Ureter (tissue), 1 donor: ENCODE results near the gene NKAIN1. TPM values are rescaled to one million over a fixed set of nuclear protein-coding genes. Genes with fewer than 3 reads are reported as not detected.

Experiments used
- DNase-seq: peaks from one replicate; pipeline ENCODE4 v3.0.0-alpha.2; 2020; ENCODE audit warnings: low spot score
- total RNA-seq: library from RNA; stranded (reverse); gene quantifications from one replicate; pipeline ENCODE4 v1.2.4, GENCODE V29; 2023
- donor health status: DM: yes; HTN: yes; CAD: no.

NKAIN1 gene
- total RNA-seq, 1 donor from 2014 or later, result not detected

GRCh38 chr1:31234123-31234708 is 5.5 kb downstream of the NKAIN1 start:
- DNase-seq, result no peak

GRCh38 chr1:31232689-31233088 is 7.0 kb downstream of the NKAIN1 start:
- no peak for DNase-seq

DNA sequence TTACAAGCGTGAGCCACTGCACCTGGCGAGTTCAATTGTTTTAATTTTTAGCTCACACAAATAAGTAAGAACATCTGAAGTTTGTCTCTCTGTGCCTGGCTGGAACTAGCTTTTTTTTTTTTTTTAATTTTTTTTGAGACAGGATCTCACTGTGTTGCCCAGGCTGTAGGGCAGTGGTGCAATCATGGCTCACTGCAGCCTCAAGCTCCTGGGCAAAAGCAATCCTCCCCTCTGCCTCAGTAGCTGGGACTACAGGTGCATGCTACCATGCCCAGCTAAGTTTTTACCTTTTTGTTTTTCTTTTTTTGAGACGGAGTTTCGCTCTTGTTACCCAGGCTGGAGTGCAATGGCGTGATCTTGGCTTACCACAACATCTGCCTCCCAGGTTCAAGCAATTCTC is 7.9 kb downstream of the NKAIN1 start:
- no peak for DNase-seq

- no peak for DNase-seq
Measured at GRCh38 chr1:31230378-31230777, 9.3 kb downstream of the NKAIN1 start.

DNA sequence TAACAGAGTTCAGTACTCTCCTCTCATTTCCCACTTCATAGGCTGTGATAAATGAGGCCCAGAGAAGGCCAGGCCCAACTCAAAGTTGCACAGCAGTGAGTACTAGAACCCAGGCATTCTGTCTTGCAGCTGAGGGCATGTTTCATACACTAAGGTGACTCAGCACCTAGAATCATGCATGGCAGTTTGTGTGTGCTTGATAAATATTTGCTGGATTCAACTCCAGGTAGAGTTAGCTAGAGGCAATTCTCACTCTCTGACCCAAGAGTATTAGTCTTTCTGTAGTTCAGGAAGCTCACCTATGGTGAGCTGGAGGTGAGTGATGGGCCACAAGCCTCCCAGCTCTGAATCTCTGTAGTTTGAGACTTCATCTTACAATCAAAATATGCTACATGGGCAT is 10.7 kb downstream of the NKAIN1 start:
- no peak for DNase-seq

- DNase-seq, result no peak
Measured at GRCh38 chr1:31227891-31228568, 11.7 kb downstream of the NKAIN1 start.

GRCh38 chr1:31224068-31224467 is 15.6 kb downstream of the NKAIN1 start:
- DNase-seq, result no peak

GRCh38 chr1:31222176-31222575 is 17.5 kb downstream of the NKAIN1 start:
- DNase-seq, result no peak

GRCh38 chr1:31221072-31221471 is 18.6 kb downstream of the NKAIN1 start:
- DNase-seq, result no peak

- no peak for DNase-seq
Measured at GRCh38 chr1:31219489-31219888, 20.2 kb downstream of the NKAIN1 start.

DNA sequence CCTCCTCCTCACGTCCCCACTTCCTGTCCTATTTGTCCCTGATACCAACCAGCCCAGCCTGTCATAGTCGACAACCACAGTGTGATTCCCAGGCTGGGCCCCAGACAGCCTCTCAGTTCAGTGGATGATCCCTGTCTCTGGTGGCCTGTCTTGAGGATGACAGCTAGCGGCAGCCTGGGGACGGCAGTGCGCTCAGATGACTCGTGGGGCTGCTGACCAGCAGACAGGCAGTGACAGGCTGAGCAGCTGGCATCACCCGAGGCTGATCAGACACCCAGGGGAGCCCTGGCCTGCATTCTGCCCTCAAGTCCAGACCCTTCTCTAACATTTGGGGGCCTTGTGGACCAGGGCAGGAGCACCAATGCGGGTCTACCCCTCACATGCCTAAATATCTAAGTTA is 21.0 kb downstream of the NKAIN1 start:
- no peak for DNase-seq

GRCh38 chr1:31216016-31216415 is 23.7 kb downstream of the NKAIN1 start:
- DNase-seq, result peak; percentile 75

DNA sequence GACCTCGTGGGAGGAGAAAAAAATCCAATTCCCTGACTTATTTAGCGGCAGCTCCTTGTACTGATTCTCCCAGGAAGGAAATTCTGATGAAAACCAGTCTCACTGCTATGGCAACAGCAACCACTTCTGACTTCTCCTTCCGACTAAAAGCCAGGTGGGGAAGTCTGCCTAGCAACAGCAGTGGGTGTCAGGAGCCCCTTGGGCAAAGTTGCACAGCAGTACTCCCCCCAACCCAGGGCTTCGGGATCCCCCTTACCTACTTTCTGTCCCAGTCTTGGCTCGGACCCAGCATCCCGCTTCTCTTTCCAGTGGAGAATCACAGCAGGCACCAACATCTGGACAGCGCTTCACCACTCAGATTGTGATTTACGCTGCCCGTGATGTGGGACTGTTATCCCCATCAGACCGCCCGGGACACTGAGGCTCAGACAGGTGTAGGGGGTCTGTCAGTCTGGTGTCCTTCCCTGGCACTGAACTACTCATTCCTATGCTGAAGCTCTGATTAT is 24.6 kb downstream of the NKAIN1 start:
- no peak for DNase-seq

- DNase-seq, result no peak
Measured at GRCh38 chr1:31214316-31215064, 25.2 kb downstream of the NKAIN1 start.

- DNase-seq, result no peak
Measured at GRCh38 chr1:31208361-31208945, 31.2 kb downstream of the NKAIN1 start.

DNA sequence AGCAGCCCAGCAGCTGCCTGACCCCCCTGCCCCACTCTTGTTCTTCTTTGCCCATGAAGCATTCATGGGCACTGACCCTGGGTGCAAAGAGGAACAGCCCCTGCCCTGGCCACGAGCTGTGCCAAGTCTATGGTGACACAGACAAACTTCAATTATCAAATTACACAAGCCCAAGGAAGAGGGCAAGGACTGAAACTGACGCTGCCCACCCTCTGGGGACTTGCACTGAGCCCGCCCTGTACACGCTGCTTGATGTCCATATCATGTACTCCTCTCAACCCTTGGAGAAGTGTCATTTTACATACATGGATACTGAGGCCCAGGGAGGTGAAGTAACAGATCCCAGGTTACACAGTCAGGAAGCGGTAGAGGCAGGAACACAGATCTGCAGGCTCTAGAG is 32.1 kb downstream of the NKAIN1 start:
- no peak for DNase-seq

- no peak for DNase-seq
Measured at GRCh38 chr1:31207046-31207445, 32.6 kb downstream of the NKAIN1 start.

GRCh38 chr1:31203215-31203614 is 36.5 kb downstream of the NKAIN1 start:
- DNase-seq, result no peak

DNA sequence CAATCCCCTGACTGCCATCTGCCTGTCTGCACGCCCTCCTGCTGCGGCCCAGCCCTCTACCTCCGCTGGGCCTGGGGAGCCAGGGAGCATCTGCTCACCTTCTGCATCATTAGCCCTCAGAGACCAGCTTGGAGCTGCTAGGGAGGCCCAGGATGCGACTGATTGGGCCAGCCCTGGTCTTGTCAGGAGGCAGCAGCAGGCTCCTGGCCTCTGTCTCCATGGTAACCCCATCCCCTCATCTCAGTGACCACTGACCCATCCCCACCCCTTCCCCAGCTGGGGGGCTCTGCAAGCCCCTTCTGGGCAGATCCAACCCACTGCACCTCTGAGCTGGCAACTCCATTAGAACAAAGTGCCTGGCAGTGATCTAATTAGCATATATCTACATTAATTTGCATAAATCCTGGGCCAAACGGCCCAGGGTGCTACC is 37.7 kb downstream of the NKAIN1 start:
- DNase-seq, result no peak

GRCh38 chr1:31199949-31200348 is 39.7 kb downstream of the NKAIN1 start:
- no peak for DNase-seq

DNA sequence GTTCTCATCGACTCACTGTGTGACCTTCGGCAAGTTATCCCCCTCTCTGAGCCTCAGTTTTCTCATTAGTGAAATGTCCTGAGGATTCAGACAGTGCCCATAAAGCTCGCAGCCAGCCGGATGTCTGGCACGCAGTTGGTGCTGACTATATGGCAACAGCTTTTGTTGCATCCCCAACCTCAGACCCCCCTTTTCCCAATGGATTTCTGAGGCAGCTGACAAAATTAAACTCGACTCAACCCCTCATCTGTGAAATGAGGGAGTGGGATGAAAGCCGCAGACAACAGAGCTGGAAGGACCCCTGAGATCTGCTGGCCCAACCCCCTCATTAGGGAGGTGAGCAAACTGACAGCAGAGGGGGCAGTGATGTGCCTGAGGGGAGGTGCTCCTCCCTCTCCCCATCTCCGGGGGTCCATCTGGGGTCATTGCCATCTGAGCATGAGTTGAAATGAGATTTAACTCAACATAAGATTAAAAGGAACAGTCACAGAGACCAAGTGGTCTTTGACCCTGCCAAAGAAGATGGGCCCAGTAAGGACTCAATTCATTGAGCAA is 40.4 kb downstream of the NKAIN1 start:
- no peak for DNase-seq

- DNase-seq, result no peak
Measured at GRCh38 chr1:31198600-31198999, 41.1 kb downstream of the NKAIN1 start.
